Measurements from ENCODE around the gene TCIRG1.

The TCIRG1 gene

DNA sequence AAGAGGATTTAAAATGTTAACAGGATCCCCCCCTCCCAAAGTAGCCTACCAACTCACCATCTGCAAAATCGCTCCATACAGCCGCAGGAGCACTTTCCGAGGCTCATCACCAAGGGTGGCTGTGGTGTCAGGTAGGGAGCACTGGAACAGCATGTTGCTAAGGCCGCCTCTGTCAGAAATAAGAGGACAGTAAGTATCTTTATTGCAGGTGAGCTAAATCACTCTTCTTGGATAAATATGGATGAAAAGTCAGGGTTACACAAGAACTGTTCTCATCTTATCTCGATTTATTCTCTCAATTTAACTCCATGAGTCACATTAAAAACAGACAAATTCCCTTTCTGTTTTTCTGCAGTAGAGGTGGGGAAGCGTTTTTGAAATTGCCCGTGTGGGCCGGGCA is 58.1 kb downstream of the TCIRG1 start:
- DNase-seq (ENCODE audit: low read depth) = no peak
- H3K4me3 ChIP-seq (ENCODE audit: low read depth, low read length) = no peak overlapping the region

DNA sequence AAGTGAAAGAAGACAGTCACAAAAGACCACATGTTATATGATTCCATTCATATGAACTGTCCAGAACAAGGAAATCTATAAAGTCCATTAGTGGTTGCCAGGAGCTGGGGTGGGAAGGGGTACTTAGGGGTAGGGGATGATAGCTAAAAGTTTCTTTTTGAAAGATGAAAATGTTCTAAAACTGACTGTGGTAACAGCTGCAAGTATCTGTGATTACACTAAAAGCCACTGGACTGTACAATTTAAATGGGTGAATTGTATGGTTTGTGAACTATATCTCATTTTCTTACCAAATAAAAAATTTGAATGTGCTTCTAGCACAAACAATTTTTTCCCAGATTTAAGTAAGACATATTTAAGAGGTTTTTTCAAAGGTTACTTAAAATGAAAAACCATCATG is 60.2 kb downstream of the TCIRG1 start:
- DNase-seq (ENCODE audit: low read depth) = no peak
- TF ChIP-seq, protein P1, sequence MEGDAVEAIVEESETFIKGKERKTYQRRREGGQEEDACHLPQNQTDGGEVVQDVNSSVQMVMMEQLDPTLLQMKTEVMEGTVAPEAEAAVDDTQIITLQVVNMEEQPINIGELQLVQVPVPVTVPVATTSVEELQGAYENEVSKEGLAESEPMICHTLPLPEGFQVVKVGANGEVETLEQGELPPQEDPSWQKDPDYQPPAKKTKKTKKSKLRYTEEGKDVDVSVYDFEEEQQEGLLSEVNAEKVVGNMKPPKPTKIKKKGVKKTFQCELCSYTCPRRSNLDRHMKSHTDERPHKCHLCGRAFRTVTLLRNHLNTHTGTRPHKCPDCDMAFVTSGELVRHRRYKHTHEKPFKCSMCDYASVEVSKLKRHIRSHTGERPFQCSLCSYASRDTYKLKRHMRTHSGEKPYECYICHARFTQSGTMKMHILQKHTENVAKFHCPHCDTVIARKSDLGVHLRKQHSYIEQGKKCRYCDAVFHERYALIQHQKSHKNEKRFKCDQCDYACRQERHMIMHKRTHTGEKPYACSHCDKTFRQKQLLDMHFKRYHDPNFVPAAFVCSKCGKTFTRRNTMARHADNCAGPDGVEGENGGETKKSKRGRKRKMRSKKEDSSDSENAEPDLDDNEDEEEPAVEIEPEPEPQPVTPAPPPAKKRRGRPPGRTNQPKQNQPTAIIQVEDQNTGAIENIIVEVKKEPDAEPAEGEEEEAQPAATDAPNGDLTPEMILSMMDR (IDR thresholded peaks at IDR 0.05; ENCODE audit: low read depth, low read length) = no peak
- TF ChIP-seq POLR2A (IDR thresholded peaks at IDR 0.05; ENCODE audit: extremely low read depth, insufficient read length) (no peak), MYC (IDR thresholded peaks at IDR 0.05; ENCODE audit: low read depth, low read length) (no peak)
- TF ChIP-seq, protein P2, sequence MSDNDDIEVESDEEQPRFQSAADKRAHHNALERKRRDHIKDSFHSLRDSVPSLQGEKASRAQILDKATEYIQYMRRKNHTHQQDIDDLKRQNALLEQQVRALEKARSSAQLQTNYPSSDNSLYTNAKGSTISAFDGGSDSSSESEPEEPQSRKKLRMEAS (IDR thresholded peaks at IDR 0.05; ENCODE audit: low read depth, low read length) = no peak
- H3K4me3 ChIP-seq (ENCODE audit: low read depth, low read length) = no peak overlapping the region

More for the DNA sequence above, 58.1 kb downstream of the TCIRG1 start:
- TF ChIP-seq, protein P2 (IDR thresholded peaks at IDR 0.05; ENCODE audit: low read depth, low read length) = no peak
- TF ChIP-seq POLR2A (IDR thresholded peaks at IDR 0.05; ENCODE audit: extremely low read depth, insufficient read length) (no peak), MYC (IDR thresholded peaks at IDR 0.05; ENCODE audit: low read depth, low read length) (no peak)
- TF ChIP-seq, protein P1 (IDR thresholded peaks at IDR 0.05; ENCODE audit: low read depth, low read length) = no peak

DNA sequence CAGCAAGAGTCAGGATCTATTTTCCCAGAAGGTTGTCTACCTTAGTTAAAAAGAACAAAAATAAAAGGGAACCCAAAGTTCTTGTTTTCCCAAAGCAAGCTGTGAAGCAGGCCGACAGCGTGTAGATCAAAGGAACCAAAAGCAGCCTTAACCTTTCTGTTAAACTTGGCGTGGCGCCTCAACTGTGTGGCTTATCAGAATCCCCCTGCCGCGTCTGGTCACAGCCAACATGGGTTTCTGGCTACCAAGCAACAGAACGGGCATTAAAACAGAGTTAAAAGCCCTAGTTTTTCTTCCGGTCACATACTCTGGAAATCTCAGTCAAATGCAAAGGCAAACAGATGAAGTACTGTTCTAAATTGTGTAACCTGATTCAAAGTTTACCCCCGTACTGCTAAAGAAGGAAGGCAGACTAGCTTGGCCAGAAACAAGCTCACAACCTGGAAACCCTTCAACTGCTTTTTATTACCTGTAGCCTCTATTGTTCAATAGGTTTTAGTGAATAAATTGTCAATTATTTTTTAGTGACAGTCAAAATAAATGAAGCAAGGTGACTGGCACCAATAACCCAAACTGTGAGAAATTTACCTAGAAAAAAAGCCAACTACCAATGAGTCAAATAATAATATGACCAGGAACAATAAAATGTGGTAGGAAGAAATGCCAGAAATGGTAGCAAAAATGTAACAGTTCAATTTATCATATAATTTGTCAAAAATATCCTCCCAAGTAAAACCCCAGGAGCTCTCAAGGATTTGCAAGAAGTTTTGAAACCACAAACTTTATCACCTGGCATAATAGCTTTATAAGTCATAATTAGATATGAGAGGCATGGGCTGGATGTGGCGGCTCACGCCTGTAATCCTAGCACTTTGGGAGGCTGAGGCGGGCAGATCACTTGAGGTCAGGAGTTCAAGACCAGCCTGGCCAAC is 60.9 kb downstream of the TCIRG1 start:
- no peak for TF ChIP-seq POLR2A (IDR thresholded peaks at IDR 0.05; ENCODE audit: extremely low read depth, insufficient read length)
- TF ChIP-seq, protein P1 (IDR thresholded peaks at IDR 0.05; ENCODE audit: low read depth, low read length) = no peak
- TF ChIP-seq, protein P2 (IDR thresholded peaks at IDR 0.05; ENCODE audit: low read depth, low read length) = no peak
- no peak for TF ChIP-seq MYC (IDR thresholded peaks at IDR 0.05; ENCODE audit: low read depth, low read length)
- no peak for DNase-seq (ENCODE audit: low read depth)
- no peak overlapping the region for H3K4me3 ChIP-seq (ENCODE audit: low read depth, low read length)
